GM21423 (cell line): ENCODE results near the gene CHPF2.

ENCODE experiments used
- ATAC-seq: cut with Tn5 transposase; IDR thresholded peaks from one replicate; pipeline ENCODE4 v1.9.1; 2021; ENCODE audit warnings: mild to moderate bottlenecking, moderate library complexity; ENCODE audit not compliant: unreplicated experiment

Gene CHPF2

GRCh38 chr7:151204383-151205032 is 27.8 kb upstream of the CHPF2 start:
- no peak for ATAC-seq

DNA sequence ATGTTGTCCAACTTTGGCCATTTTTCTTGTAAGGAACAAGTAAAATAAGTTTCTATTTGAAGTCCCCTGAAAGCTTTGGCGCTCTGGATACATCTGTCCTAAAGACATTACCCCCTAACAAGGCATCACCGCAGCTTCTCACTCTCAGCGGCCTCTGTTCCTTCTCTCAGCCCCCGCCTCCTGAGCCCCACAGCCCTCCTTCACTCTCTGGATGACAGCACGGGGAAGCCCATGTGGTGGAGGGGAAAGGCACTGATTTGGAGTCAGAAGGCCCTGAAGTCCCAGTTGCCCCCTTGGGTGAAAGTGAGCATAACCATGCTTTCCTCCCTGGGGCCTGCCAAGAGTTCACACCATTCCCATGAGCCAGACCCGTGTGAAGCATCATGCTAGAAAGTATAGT is 26.6 kb upstream of the CHPF2 start:
- ATAC-seq: no peak

GRCh38 chr7:151206914-151207313 is 25.4 kb upstream of the CHPF2 start:
- ATAC-seq: no peak

DNA sequence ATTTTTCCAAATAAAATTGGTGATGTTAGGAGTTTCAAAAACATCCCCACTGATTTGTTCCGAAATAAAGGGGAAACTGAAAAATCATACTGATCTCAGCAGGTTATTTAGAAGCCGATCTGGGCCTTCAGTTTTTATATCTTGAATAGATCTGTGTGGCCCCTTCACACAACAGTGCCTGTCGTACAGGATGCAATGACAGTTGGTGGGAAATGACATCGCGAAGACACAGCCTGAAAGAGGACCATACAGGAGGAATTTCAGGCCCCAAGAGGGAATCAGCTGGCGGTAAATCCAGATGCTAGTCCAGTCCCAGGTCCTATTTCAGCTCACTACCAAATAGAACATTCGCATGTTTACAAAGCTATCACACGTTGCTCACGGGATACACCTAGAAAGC is 25.0 kb upstream of the CHPF2 start:
- ATAC-seq: no peak

GRCh38 chr7:151207804-151208203 is 24.5 kb upstream of the CHPF2 start:
- ATAC-seq: no peak

DNA sequence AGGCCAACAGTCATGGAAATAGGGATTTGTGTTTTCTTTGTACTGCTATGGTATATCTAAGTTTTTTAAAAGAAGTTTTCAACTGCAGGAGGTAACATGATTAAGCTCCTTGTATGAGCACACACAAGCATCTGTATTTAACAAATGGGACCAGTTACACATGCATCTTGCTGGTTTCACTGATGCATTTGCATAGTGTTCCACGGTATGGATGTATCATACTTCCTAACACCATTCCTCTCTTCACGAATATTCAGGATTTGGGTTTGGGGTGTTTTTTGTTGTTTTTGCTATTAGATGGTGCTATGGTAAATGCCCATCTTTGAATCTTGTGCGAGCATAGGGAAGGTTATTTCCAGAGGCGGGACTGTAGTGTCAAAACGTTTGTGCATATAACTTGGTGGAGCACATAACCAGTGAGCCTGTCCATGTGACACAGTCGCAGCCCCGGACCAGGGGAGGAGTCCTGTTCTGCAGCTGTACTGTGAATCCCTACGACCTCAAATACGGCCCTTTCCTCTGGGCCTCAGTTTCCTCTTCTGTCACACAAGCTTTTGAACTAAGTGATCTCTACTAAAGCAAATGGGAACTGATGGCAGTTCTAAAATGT is 23.9 kb upstream of the CHPF2 start:
- no peak for ATAC-seq

- no peak for ATAC-seq
Measured at GRCh38 chr7:151209588-151209987, 22.7 kb upstream of the CHPF2 start.

GRCh38 chr7:151210087-151210854 is 22.0 kb upstream of the CHPF2 start, which contains the start of gene H2BK1:
Gene H2BK1 (minus strand): TSS chr7:151210488. CDS start chr7:151210318, 170 bp downstream.
- ATAC-seq: no peak

GRCh38 chr7:151211155-151211772 is 21.0 kb upstream of the CHPF2 start:
- ATAC-seq: no peak

GRCh38 chr7:151212626-151213025 is 19.7 kb upstream of the CHPF2 start:
- ATAC-seq: no peak

DNA sequence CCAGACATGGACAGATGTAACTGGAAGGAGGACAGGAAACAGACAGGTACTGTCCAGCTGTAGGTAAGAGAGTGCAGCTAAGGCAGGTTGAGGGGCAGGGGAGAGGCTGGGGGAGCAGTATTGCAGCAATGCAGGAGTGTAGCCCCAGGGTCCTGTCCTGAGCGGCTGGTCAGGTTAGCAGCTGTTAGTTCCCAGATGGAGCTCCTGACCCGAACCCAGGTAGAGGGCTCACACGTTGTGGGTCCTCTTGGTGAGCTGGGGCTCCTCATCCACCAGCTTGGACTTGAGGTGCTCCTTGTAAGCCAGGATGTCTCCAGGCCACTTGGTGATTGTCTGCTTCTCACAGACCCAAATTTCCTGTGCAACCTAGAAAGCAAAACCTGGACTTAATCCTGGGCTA is 18.5 kb upstream of the CHPF2 start:
- no peak for ATAC-seq

DNA sequence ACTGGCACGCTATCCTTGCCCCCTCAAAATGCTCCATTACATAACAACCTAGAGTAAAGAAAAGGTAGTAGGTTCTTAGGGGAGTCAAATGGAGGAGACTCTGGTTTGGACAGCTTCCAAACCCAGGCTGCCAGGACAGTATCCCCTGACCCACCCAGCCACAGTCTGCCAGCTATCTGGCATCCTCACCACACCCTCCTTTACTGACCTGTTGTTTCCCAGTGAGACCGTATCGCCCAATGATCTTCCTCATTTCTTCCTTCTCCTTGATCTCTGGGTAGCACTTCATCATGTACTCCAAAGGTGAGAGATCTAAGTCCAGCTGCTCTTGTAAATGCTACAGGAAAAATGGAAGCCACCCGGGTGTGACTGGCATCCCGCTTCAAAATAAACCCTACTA is 16.9 kb upstream of the CHPF2 start:
- ATAC-seq: no peak

- ATAC-seq: no peak
Measured at GRCh38 chr7:151218170-151218569, 14.1 kb upstream of the CHPF2 start.

DNA sequence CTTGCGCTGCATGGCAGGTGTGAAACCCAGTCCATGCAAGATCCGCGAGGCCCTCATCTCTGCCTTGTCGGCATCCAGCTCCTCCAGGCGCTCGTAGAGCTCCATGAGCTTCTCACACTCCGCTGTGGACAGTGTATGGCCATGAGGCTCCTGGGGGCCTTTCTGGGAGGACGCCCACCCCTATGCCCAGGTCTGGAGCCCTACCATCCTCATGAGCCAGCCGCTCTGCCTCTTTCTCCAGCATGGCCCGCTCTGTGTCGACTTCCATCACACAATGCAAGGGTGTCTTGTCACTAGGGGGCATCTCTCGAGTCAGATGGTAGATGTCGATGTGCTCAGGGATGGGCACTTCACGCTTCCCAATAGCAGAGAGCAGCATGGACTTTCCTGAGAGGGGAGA is 8.6 kb upstream of the CHPF2 start:
- ATAC-seq: no peak

GRCh38 chr7:151225948-151226510 is 6.3 kb upstream of the CHPF2 start:
- no peak for ATAC-seq

- ATAC-seq: peak; percentile 5
Measured at GRCh38 chr7:151226560-151226874, 5.8 kb upstream of the CHPF2 start.

- ATAC-seq: peak; percentile 99
Measured at GRCh38 chr7:151226875-151227782, 5.2 kb upstream of the CHPF2 start, which contains the start of gene ABCF2. Gene ABCF2 (minus strand): TSS chr7:151227205. CDS start chr7:151226458, 747 bp downstream.

GRCh38 chr7:151228024-151228866 is 4.0 kb upstream of the CHPF2 start:
- no peak for ATAC-seq

- ATAC-seq: no peak
Measured at GRCh38 chr7:151229249-151229648, 3.0 kb upstream of the CHPF2 start.
